Measurements from ENCODE around the gene CBLB.

DNA sequence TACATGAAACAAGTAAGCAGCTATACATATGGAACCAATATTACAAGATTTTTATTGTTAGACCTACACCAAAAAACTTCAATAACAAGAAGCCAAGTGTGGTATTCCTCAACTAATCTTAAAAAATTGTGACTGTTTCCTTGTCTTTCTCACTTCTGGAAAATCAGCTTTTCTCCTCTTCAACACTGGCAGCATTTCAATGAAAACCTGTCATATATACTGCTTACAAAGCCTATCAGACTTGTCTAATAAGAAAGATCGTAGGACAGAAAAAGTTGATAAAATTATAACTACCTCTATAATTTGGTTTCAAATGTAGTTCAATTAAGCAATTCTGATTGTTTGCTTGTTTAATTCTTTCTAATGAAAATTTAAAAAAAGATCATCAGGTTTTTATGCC, 55.1 kb downstream of the CBLB start:
- TF ChIP-seq, protein P1, sequence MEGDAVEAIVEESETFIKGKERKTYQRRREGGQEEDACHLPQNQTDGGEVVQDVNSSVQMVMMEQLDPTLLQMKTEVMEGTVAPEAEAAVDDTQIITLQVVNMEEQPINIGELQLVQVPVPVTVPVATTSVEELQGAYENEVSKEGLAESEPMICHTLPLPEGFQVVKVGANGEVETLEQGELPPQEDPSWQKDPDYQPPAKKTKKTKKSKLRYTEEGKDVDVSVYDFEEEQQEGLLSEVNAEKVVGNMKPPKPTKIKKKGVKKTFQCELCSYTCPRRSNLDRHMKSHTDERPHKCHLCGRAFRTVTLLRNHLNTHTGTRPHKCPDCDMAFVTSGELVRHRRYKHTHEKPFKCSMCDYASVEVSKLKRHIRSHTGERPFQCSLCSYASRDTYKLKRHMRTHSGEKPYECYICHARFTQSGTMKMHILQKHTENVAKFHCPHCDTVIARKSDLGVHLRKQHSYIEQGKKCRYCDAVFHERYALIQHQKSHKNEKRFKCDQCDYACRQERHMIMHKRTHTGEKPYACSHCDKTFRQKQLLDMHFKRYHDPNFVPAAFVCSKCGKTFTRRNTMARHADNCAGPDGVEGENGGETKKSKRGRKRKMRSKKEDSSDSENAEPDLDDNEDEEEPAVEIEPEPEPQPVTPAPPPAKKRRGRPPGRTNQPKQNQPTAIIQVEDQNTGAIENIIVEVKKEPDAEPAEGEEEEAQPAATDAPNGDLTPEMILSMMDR (conservative IDR thresholded peaks at IDR 0.05; ENCODE audit: low read depth, low read length), result no peak
- no peak for TF ChIP-seq EZH2 (IDR thresholded peaks at IDR 0.05; ENCODE audit: low read length, unreplicated experiment)

Data from PC-3 (cell line).